VCaP (cell line): Measurements from ENCODE around the gene CDHR4.
"Not testable (repeated sequence)": the region's sequence is repeated elsewhere in the genome, so short reads cannot be mapped to it uniquely, and the experiment has no call there.

Source experiments
- H3K27ac ChIP-seq: fragments of 450-650 bp; 2 replicates; pipeline ENCODE4 v1.5.1; 2017
- TF ChIP-seq, protein P1 (sequence below): fragments of 450-650 bp; conservative IDR thresholded peaks from 2 replicates; pipeline ENCODE4 v1.5.1; 2017; ENCODE audit warnings: mild to moderate bottlenecking, moderate library complexity

Gene CDHR4

DNA sequence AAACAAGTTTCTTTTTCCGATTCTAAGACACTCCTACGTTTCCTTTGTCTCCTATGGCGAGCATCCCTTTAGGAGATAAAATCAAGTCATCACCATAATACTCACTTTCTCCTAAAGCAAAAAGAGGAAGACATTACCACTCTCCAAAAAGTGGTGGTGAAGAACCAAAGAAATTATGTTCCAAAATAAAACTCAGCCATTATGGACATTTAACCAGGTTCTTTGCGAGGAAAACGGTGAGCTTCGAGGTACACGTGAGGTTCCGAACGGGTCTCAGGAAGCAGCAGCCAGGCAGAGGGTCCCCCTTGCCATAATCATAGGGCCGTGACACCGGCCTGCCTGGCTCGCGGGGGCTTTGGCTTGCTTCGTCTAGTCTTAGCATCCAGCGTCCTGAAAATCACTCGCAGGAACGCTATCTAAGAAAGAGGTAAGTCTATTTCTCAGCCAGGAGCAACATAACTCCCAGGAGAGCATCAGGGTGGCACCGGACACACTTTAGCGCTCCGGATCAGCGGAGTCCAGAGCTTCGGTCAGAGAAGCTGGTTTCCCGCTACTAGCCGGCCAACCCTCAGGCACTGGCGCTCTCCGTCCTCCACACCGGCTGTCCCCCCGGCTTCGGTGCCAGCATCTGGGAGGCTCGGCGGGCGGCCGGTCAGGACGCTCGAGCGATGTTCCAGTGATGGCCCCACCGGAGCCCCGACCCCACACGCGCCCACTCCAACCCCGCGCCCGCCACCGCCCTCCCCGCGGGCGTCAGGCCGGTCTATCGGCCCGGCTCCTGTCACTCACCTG lies 13.9 kb downstream of the CDHR4 start:
- peak overlapping the region; percentile 95 for H3K27ac ChIP-seq
- TF ChIP-seq, protein P1, sequence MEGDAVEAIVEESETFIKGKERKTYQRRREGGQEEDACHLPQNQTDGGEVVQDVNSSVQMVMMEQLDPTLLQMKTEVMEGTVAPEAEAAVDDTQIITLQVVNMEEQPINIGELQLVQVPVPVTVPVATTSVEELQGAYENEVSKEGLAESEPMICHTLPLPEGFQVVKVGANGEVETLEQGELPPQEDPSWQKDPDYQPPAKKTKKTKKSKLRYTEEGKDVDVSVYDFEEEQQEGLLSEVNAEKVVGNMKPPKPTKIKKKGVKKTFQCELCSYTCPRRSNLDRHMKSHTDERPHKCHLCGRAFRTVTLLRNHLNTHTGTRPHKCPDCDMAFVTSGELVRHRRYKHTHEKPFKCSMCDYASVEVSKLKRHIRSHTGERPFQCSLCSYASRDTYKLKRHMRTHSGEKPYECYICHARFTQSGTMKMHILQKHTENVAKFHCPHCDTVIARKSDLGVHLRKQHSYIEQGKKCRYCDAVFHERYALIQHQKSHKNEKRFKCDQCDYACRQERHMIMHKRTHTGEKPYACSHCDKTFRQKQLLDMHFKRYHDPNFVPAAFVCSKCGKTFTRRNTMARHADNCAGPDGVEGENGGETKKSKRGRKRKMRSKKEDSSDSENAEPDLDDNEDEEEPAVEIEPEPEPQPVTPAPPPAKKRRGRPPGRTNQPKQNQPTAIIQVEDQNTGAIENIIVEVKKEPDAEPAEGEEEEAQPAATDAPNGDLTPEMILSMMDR, result no peak

DNA sequence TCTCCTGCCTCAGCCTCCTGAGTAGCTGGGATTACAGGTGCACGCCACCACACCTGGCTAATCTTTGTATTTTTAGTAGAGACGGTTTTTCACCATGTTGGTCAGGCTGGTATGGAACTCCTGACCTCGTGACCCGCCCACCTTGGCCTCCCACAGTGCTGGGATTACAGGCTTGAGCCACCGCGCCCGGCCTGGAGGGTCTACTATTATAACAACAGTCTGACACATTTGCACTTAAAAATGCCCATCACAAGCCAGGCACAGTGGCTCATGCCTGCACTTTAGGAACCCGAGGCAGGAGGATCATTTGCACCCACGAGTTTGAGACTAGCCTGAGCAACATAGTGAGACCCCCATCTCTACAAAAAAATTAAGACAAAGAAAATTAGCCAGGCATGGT lies 17.4 kb downstream of the CDHR4 start:
- not testable (repeated sequence) for H3K27ac ChIP-seq

DNA sequence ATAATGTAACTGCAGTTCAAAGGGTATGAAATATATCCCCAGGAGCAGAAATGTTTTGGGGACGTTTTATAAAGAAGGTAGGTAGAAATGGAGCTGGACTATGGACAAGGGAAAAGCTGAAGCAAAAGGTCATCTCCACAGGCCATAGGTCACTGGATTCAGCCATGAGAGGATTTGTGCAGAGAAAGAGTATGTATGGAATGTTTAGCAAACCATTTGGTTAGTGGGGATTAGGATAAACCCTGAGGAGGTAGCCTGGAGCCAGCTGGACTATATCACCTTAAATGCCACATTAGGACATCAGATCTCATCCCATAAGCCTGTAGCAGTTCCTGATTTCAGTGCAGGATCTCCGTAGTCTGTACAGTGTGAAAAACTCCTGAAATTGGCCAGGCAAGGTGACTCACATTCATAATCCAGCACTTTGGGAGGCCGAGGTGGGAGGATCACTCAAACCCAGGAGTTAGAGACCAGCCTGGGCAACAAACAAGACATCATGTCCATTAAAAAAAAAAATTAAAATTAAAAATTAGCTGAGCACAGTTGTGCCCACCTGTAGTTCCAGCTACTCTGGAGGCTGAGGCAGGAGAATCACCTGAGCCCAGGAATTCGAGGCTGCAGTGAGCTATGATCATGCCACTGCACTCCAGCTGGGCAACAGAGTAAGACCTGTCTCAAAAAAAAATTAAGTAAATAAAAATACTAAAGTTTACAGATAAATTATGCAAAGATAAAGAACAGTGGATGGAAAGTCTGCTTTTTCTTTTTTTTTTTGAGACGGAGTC lies 18.1 kb downstream of the CDHR4 start:
- TF ChIP-seq, protein P1, result no peak
- peak overlapping the region; percentile 33 for H3K27ac ChIP-seq

DNA sequence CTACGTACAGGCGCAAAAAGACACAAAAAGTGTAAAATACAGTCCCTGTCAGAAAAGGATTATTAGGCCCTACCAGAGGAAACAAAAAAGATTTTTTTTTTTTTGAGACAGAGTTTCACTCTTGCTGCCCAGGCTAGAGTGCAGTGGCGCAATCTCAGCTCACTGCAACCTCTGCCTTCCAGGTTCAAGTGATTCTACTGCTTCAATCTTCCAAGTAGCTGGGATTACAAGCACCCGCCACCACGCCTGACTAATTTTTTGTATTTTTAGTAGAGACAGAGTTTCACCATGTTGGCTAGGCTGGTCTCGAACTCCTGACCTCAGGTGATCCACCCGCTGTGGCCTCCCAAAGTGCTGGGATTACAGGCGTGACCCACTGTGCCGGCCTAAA lies 18.7 kb downstream of the CDHR4 start:
- peak overlapping the region; percentile 33 for H3K27ac ChIP-seq

DNA sequence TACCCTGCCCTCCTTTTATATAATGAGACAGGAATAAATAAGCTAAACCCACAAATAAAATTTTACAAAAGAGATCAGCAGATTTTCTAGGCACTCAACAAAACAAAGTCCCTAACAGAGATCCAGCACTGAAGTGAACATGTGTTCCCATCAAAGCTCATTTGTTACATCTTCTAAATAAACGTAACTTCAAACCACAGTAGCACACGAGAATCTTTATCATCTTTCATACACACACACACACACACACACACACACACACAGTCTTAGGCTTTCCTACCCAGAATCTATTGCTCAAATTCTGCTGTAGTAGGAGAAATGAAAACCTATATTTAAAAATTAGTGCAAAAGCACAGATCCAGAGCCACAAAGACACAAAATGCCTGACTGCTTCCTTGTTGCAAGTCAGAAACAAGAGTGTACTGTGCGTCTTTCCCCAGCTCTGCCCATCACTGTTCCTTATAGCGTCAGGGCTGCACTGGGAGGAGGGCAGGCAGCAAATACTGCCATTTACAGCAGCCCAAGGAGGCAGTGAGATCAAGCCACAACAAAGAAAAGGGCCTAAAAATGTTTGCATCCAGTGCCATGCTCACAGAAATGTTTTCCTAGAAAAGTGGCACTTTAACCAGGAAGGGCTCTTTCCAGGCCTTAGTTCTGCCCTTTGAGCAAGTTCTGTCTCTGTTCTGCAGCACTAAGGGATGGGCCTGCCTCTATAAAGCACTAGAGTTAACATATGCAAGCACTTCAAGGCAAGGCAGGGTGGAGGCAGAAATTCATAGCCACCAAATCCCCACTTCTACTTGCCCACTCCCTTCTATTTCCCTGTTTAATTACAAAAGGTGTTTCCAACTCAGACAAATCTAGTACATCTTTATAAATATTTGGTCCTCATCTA lies 19.3 kb downstream of the CDHR4 start:
- peak overlapping the region; percentile 33 for H3K27ac ChIP-seq
- TF ChIP-seq, protein P1, result no peak

DNA sequence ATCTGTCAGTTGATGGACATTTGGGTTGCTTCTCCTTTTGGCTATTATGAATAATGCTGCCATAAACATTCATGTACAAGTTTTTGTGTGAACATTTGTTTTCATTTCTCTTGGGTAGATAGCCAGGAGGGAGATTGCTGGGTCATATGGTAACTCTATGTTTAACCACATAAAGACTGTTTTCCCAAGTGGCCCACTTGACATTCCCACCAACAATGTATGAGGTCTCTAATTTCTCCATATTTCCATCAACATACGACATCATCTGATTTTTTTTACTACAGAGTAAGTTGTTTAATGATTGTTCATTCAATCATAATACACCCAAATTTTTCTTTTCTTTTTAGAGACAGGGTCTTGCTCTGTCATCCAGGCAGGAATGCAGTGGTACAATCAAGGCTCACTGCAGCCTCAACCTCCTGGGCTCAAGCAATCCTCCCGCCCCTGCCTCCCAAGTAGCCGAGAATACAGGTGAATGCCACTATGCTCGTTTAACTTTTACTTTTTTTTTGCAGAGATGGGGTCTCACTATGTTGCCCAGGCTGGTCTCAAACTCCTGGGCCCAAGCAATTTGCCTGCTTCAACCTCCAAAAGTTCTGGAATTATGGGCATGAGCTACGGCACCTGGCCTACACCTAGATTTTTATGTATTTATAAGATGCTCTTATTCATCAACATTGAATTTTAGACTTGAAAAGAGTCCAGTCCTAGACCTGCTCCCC lies 20.2 kb downstream of the CDHR4 start:
- TF ChIP-seq, protein P1, result no peak
- H3K27ac ChIP-seq, result peak overlapping the region; percentile 33; the same call in 1 of the 2 replicates

DNA sequence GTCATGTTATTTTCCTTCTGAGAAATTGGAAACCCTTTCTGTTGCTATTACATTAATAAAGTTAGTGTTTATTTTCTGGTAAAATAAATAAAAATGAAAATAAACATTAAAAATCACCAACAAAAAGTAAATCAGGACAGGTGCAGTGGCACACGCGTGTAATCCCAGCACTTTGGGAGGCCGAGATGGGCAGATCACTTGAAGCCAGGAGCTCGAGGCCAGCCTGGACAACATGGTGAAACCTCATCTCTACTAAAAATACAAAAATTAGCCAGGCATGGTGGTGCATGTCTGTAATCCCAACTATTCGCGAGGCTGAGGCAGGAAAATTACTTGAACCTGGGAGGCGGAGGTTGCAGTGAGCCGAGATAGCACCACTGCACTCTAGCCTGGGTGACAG lies 23.6 kb downstream of the CDHR4 start:
- not testable (repeated sequence) for H3K27ac ChIP-seq

DNA sequence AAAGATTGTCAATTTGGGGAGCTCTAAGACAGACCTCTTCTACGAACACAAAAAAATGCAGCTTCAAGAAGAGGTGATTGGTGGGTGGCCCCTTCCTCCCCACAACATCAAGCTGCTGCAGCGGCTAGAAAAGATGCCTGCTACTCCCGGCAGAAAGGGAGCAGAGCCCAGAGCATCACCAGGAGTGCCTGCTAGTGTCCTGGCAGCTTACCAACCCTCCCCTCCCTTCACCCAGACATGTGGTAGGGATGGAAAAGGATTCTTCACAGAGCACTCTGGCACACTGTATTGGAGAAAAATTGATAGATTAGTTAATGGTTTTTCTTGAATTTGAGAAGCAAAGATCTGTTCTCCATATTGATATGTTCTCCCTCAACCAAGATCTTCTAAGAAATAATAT lies 24.1 kb downstream of the CDHR4 start:
- TF ChIP-seq, protein P1, result no peak
- no peak overlapping the region for H3K27ac ChIP-seq
